Gastroesophageal sphincter (tissue), 3 donors: Measurements from ENCODE around the gene EEFSEC.

Experiments used
- EP300 ChIP-seq: sonication (generic); formaldehyde crosslinking; IDR thresholded peaks from one replicate; pipeline ENCODE4 v1.6.1; 2017; ENCODE audit warnings: antibody characterized with exemption, mild to moderate bottlenecking
- POLR2A ChIP-seq, 2 donors: fragments of 450-650 bp; IDR thresholded peaks; one replicate each; pipeline ENCODE4 v1.6.1; 2017; ENCODE audit warnings: antibody characterized with exemption in 2 of 2, mild to moderate bottlenecking in 2 of 2, moderate library complexity in 1 of 2
- TF ChIP-seq, protein P1 (sequence below), 4 experiments: fragments of 200-600 bp in 2 of 4; fragments of 450-650 bp in 2 of 4; sonication (generic) in 1 of 4; IDR thresholded peaks; one replicate each; pipeline ENCODE4 v1.5.1; 2017 to 2019; ENCODE audit warnings: antibody characterized with exemption in 4 of 4, mild to moderate bottlenecking in 2 of 4, moderate library complexity in 2 of 4

DNA sequence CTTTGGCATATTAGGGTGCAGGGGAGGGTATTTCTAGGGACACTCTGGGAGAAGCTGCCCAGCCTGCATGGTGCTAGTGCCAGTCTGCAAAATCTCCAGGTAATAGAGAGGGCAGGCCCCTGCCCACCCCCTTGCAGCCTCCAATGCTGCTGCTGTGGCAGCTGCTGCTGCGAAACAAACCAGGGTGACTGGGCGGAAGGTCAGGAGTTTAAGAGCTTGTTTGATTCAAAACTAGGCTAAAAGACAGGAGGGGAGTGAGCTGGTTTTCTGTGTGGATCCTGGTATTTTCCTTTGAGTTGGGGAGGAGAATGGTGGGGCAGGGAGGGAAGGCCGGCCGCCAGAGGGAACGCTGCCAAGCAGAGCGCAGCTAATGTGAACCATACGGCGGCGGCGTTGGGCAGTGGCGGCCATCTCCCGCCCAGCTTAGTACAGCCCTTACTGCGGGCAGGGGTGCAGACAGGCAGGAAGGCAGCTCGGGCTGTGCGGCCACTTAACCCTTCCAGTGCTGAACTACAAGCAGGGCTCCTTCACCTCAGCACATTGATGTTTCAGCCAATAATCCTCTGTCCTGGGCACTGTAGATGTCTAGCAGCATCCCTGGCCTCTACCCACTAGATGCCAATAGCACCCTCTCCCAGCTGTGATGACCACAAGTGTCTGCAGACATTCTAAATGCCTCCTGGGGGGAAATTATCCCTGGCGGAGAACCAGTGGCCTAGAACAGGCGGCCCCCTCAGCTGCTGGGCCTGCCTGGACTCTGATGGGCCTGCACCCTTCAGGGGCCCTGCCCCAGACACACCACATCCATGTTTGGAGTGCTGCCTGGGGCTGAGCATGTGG, 125.7 kb downstream of the EEFSEC start:
- TF ChIP-seq, protein P1, sequence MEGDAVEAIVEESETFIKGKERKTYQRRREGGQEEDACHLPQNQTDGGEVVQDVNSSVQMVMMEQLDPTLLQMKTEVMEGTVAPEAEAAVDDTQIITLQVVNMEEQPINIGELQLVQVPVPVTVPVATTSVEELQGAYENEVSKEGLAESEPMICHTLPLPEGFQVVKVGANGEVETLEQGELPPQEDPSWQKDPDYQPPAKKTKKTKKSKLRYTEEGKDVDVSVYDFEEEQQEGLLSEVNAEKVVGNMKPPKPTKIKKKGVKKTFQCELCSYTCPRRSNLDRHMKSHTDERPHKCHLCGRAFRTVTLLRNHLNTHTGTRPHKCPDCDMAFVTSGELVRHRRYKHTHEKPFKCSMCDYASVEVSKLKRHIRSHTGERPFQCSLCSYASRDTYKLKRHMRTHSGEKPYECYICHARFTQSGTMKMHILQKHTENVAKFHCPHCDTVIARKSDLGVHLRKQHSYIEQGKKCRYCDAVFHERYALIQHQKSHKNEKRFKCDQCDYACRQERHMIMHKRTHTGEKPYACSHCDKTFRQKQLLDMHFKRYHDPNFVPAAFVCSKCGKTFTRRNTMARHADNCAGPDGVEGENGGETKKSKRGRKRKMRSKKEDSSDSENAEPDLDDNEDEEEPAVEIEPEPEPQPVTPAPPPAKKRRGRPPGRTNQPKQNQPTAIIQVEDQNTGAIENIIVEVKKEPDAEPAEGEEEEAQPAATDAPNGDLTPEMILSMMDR (IDR thresholded peaks at IDR 0.05) = peak in 2 of 4 experiments; percentile 6 to 26
- TF ChIP-seq EP300 (no peak), POLR2A (IDR thresholded peaks at IDR 0.05) (no peak)
